ENCODE measurements around the gene ZNF687.
"Not testable (repeated sequence)": the region's sequence is repeated elsewhere in the genome, so short reads cannot be mapped to it uniquely, and the experiment has no call there.

The ZNF687 gene, protein sequence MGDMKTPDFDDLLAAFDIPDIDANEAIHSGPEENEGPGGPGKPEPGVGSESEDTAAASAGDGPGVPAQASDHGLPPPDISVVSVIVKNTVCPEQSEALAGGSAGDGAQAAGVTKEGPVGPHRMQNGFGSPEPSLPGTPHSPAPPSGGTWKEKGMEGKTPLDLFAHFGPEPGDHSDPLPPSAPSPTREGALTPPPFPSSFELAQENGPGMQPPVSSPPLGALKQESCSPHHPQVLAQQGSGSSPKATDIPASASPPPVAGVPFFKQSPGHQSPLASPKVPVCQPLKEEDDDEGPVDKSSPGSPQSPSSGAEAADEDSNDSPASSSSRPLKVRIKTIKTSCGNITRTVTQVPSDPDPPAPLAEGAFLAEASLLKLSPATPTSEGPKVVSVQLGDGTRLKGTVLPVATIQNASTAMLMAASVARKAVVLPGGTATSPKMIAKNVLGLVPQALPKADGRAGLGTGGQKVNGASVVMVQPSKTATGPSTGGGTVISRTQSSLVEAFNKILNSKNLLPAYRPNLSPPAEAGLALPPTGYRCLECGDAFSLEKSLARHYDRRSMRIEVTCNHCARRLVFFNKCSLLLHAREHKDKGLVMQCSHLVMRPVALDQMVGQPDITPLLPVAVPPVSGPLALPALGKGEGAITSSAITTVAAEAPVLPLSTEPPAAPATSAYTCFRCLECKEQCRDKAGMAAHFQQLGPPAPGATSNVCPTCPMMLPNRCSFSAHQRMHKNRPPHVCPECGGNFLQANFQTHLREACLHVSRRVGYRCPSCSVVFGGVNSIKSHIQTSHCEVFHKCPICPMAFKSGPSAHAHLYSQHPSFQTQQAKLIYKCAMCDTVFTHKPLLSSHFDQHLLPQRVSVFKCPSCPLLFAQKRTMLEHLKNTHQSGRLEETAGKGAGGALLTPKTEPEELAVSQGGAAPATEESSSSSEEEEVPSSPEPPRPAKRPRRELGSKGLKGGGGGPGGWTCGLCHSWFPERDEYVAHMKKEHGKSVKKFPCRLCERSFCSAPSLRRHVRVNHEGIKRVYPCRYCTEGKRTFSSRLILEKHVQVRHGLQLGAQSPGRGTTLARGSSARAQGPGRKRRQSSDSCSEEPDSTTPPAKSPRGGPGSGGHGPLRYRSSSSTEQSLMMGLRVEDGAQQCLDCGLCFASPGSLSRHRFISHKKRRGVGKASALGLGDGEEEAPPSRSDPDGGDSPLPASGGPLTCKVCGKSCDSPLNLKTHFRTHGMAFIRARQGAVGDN

GRCh38 chr1:151281969-151282882 is at the start of gene ZNF687:
ZNF687 (plus strand) TSS chr1:151282299; CDS start chr1:151286292, 3,993 bp downstream.
- peak; percentile 100 for DNase-seq

- no peak for DNase-seq
Observed at GRCh38 chr1:151235235-151235634, 46.9 kb upstream of the ZNF687 start.

DNA sequence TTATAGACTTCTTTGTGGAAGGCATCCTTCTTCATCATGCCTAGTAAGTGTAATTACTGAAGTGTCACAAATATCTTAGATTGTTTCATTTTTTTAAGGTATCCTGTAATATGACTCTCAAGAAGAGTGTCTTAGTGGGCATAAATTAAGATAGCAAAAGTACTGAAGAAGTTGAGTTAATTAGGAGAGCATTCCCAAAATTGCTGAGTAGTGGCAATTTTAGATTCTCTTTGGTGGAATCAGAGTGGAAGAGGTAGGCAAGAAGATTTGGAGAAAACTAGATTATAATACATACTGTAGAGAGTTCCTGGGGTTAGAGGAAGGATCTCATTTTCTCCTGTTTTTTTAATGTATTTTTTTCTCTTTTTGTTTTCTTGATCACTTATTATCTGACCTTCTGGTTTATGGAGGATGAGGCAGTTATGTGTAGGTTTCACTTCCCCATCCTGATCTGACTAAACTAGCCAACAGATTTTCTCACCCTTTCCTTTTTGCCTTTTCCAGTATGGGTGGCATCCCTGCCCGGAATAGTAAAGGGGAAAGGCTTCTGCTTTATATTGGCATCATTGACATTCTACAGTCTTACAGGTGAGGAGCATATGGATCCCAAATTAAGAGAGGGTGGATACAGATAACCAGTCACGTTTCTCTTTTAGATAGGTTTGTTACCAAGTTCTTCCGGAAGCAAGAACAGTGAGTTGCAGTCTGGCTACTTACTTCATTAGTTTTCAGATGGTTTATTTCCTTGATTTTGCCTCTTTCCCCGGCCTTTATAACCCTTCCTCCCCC is 44.2 kb upstream of the ZNF687 start:
- no peak for DNase-seq

- no peak for DNase-seq
Observed at GRCh38 chr1:151238467-151238739, 43.7 kb upstream of the ZNF687 start.

DNA sequence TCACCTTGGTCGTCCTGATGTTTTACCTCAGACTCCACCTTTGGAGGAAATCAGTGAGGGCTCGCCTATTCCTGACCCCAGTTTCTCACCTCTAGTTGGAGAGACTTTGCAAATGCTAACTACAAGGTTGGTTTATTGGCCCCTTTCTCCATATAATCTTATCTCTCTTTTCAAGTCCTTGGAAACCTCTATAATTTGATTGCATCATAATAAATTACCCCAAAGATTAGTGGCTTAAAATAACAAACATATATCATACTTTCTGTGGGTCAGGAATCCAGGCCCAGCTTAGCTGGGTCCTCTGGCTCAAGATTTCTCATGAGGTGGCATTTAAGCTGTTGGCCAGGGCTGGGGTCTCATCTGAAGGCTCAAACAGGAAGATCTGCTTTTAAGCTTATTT is 39.7 kb upstream of the ZNF687 start:
- no peak for DNase-seq

DNA sequence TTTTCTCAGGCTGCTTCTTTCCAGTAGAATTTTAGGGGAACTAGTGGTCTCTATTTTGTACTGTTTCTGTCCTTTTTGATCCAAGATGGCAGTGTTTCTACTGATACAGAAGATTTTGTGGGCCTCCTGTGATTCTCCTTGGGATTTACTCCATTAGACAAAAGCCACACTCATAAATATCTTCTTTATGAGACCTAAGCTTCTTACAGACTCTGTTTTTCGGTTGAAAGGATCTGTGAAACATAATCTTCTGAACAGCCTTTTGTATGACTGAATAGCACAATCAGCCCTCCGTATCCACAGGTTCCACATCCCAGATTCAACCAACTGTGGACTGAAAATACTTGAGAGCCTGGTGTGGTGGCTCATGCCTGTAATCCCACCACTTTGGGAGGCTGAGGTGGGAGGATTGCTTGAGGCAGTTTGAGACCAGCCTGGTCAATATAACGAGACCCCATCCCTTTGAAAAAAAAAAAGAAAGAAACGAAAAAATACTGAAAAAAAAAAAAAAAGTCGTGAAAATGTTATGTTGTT is 38.3 kb upstream of the ZNF687 start:
- DNase-seq = no peak

- no peak for DNase-seq
Observed at GRCh38 chr1:151246786-151247185, 35.3 kb upstream of the ZNF687 start.

- DNase-seq = peak; percentile 95
Observed at GRCh38 chr1:151251656-151252470, 30.2 kb upstream of the ZNF687 start.

GRCh38 chr1:151254217-151255213 is 27.6 kb upstream of the ZNF687 start, which contains the start of gene PSMD4:
PSMD4 (plus strand) TSS chr1:151254734; CDS start chr1:151254783, 49 bp downstream.
- peak; percentile 99 for DNase-seq

DNA sequence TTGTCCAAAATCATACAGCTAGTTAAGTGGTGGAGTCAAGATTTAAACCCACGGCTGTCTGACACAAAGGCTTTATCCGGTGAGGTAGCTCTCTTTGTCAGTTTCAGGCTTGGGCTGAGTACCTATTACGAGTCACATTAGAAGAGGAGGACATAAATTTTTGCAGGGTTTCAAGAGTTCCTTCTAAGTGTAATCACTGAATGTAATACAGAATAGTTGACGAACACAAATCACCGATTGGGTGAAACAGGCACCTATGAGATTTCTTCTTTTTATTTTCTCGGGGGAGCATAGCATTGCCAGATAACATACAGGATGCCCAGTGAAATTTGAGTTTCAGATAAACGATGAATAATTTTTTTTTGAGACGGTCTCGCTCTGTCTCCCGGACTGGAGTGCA is 26.7 kb upstream of the ZNF687 start:
- DNase-seq = peak; percentile 15

GRCh38 chr1:151259351-151259750 is 22.7 kb upstream of the ZNF687 start:
- DNase-seq = no peak

- DNase-seq = no peak
Observed at GRCh38 chr1:151265446-151266236, 16.5 kb upstream of the ZNF687 start.

DNA sequence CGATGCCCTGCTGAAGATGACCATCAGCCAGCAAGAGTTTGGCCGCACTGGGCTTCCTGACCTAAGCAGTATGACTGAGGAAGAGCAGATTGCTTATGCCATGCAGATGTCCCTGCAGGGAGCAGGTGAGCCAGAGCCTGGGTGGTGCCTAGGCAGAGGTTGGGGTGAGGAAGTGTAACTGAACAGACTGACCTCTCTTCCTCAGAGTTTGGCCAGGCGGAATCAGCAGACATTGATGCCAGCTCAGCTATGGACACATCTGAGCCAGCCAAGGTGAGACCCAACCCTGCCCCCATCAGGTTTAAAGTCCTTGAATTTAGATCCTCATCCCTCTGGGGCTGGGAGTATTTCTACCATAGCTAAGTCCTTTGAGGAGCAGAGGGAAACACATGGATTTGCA is 15.8 kb upstream of the ZNF687 start:
- DNase-seq = no peak

DNA sequence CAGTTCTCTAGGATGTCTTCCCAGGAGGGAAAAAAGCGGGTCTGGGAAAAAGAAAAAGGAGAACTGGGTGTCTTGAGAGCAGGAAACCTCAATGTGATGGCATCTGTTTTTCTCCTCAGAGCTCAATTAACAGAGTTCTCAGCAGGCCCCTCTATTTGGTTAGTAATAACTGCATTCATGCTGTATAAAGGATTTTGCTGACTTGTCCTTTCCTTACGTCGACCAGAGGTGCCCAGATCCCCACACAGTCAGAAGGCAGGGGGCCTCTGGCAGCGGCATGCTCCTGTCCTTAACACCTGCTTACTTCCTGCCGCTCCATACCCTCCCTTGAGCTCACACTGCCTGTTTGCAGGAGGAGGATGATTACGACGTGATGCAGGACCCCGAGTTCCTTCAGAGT is 15.3 kb upstream of the ZNF687 start:
- DNase-seq = no peak

DNA sequence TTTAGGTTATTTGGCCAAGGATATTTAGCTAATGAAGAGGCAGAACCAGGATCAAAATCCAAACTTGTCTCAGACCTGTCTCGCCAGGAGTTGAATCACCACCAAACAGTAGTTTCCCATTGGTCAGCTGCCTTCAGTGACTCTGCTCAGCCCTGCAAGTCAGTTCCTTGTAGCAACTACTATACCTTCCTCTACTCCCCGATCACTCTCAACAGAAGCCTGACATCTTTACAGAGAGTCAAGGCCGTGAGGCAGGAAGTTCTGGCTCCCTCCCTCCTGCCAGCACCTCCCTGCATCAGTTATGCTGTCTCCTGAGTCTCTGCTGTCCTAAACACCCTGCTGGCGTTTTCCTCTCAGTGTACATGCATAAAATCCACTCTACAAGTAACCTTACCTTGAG is 14.3 kb upstream of the ZNF687 start:
- DNase-seq = no peak

DNA sequence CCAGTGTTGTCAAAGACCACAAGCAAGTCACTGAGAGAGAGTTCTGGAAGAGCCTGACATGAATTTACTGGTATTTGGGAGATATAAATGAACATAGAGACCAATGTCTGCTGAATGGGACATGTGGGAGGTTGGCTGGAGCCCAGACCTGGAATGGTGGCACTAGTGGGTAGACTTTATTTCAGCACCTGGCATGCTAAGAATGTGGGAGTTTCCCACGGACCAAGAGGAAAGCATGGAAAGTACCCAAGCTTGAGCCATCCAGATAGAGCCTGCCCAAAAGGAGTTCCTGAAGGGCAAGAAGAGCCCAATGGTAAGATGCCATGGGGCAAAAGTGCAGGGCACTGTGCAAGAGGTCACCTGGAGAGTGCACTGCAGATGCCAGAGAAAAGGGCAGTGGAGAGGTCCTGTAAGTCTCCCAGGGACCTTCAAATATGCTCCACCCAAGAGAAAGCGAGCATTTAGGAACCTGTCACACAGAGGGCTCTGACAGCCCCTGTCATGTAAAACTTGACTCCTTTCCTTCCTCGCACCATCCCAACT is 8.1 kb upstream of the ZNF687 start:
- no peak for DNase-seq

DNA sequence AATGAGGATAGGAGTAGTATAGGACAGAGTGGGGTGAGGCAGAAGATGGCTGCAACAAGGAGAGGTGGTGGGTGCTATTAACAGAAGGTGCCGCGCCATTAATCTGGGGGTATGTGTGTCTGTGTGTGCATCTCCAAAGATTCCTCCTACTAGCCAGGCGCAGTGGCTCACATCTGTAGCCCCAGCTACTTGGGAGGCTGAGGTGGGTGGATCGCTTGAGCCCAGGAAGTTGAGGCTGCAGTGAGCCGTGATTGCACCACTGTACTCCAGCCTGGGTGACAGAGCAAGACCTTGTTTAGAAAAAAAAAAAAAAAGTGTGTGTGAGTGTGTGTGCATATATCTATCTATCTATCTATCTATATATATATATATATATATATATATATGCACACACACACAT is 6.8 kb upstream of the ZNF687 start:
- not testable (repeated sequence) for DNase-seq

- peak; percentile 59 for DNase-seq
Observed at GRCh38 chr1:151277249-151277648, 4.8 kb upstream of the ZNF687 start.

Measured in hematopoietic multipotent progenitor cell treated with erythropoietin and hydrocortisone succinate and interleukin-3 and kit ligand, for 4 days (in vitro differentiated cells).